ENCODE results near the gene GK2.

GK2 gene

DNA sequence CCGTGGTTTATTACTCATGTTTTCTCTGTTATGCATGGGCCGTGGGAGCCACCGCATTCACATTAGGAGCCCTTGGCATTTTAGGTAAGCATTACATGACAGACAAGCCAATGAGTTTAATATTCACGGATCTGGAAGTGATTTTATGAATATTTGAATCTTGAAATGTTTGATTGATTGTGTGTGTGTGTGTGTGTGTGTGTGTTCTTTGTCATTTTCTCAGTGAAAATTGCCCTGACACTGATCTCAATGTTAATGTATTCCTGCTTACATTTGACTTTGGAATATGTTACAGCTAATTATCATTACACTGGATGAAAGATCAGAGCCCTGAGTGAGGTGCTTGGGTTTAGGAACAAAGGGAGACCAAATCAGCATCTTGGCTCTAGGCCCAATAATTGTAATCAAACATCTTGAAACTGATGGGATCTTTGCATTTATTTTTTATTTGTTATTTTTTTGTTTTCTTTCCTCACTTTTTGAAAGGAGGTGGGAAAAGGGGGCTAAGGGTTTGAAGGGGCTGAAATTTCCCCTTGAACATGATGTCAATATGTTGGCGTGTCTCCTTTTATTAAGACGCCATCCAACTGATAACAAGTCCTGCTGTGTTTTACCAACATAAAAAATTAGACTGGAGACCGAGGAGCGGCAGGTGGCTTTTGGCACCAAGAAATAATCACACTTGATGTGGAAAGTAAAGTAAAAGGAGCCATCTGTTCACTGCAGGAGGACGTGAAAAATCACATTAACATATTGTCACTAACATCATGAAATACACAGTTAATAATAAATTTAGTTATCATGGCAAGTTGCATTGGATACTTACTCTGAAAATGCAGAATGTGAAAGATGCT lies 5.2 kb upstream of the GK2 start:
- no peaks in the 10 kb centered on the region for H3K36me3 ChIP-seq (ENCODE audit: insufficient read depth, low read length)
- no peak overlapping the region for H3K4me3 ChIP-seq (ENCODE audit: low read length)
- no peaks in the 10 kb centered on the region for H3K27me3 ChIP-seq (ENCODE audit: insufficient read depth, low read length)
- H3K4me1 ChIP-seq (ENCODE audit: insufficient read depth, low read length): peaks cover 19% of the 10 kb centered on the region
- peaks cover 1% of the 10 kb centered on the region for H3K9me3 ChIP-seq (ENCODE audit: low read length)
- H2AFZ ChIP-seq (ENCODE audit: low read depth, low read length): peak overlapping the region; percentile 47

DNA sequence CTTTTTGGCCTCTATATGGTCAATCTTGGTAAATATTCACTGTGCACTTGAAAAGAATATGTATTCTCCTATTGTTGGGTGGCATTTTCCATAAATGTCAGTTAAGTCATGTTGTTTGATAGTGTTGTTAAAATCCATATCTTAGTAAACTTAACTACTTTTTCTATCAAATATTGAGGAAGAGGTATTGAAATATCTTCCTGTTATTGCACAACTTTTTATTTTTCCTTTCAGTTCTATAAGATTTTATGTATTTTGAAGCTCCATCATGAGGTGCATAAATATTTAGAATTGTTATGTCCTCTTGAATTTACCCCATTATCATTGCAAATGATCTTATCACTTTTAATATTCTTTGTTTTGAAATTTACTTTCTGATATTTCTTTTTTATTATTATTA lies 3.4 kb downstream of the GK2 start:
- Histone ChIP-seq H3K27me3 (ENCODE audit: insufficient read depth, low read length) (no peaks in the 10 kb centered on the region), H3K4me3 (ENCODE audit: low read length) (no peak overlapping the region), H3K4me1 (ENCODE audit: insufficient read depth, low read length) (peaks cover 5% of the 10 kb centered on the region), H2AFZ (ENCODE audit: low read depth, low read length) (no peak overlapping the region), H3K36me3 (ENCODE audit: insufficient read depth, low read length) (no peaks in the 10 kb centered on the region), H3K9me3 (ENCODE audit: low read length) (no peaks in the 10 kb centered on the region)

DNA sequence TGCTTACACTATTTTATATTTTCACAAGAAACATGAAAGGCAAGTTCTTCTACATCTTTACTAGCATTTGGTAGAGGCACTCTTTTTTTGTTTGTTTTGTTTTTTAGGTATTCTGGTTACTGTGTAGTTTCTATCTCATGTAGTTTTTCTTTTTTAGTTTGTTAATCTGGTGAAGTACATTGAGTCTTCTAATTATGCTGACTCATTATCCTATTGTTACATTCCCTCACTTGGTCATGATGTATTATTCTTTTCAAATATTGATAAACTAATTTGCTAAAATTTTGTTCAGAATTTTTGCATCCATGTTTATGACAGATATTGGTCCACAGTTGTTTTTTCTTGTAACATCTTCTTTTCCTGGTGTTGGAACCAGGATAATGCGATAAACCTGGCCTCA lies 4.7 kb downstream of the GK2 start:
- Histone ChIP-seq H2AFZ (ENCODE audit: low read depth, low read length) (no peak overlapping the region), H3K9me3 (ENCODE audit: low read length) (no peaks in the 10 kb centered on the region)

DNA sequence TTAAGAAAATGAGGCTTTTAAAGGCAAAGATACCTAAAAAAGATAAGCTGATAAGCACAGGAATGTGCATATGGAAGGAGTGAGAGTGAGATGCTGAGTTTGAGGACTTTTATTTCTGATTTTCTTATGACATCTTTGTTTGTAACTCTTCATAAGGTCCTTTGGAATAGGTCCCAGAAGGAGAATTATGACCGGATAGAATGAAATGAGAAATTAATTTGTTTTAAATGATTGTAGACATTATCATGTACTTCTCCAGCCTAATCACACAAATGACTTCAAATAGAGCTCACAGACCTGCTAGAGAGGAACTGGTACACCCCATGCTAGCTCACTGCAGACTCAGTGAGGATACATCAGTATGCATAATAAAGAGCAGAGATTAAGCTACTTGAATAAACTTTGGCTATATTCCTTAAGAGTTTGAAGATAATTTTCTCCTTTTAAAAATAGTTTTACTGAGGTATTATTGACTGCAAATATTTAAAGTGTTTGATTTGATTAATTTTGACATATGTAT lies 5.6 kb downstream of the GK2 start:
- peaks cover 5% of the 10 kb centered on the region for H3K4me1 ChIP-seq (ENCODE audit: insufficient read depth, low read length)
- no peaks in the 10 kb centered on the region for H3K9me3 ChIP-seq (ENCODE audit: low read length)
- no peak overlapping the region for H2AFZ ChIP-seq (ENCODE audit: low read depth, low read length)
- no peak overlapping the region for H3K4me3 ChIP-seq (ENCODE audit: low read length)
- no peaks in the 10 kb centered on the region for H3K27me3 ChIP-seq (ENCODE audit: insufficient read depth, low read length)
- H3K36me3 ChIP-seq (ENCODE audit: insufficient read depth, low read length): no peaks in the 10 kb centered on the region

More for the DNA sequence above, 4.7 kb downstream of the GK2 start:
- H3K4me3 ChIP-seq (ENCODE audit: low read length): no peak overlapping the region
- no peaks in the 10 kb centered on the region for H3K36me3 ChIP-seq (ENCODE audit: insufficient read depth, low read length)
- peaks cover 5% of the 10 kb centered on the region for H3K4me1 ChIP-seq (ENCODE audit: insufficient read depth, low read length)
- H3K27me3 ChIP-seq (ENCODE audit: insufficient read depth, low read length): no peaks in the 10 kb centered on the region

DNA sequence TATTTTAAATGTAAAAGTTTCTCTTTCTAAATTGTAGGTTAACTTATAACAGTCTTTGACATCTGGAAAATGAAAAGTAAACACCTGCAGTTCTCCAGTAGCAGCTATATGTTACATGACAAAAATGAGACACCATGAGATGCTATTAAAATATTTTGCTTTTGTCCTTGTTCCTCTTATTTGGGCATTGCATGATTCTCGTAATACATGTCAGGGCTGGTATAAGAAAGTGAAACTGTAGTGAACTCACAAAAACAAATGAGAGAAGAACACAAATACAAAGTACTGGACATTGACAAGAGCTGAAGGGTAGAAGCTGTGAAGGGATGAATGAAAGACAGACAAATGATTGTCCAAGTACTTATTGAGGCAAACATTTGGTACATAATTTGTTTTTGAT lies 9.0 kb downstream of the GK2 start:
- no peaks in the 10 kb centered on the region for H3K36me3 ChIP-seq (ENCODE audit: insufficient read depth, low read length)
- H3K4me3 ChIP-seq (ENCODE audit: low read length): no peak overlapping the region
- no peaks in the 10 kb centered on the region for H3K27me3 ChIP-seq (ENCODE audit: insufficient read depth, low read length)
- H3K4me1 ChIP-seq (ENCODE audit: insufficient read depth, low read length): peaks cover 5% of the 10 kb centered on the region
- H2AFZ ChIP-seq (ENCODE audit: low read depth, low read length): no peak overlapping the region
- no peaks in the 10 kb centered on the region for H3K9me3 ChIP-seq (ENCODE audit: low read length)

DNA sequence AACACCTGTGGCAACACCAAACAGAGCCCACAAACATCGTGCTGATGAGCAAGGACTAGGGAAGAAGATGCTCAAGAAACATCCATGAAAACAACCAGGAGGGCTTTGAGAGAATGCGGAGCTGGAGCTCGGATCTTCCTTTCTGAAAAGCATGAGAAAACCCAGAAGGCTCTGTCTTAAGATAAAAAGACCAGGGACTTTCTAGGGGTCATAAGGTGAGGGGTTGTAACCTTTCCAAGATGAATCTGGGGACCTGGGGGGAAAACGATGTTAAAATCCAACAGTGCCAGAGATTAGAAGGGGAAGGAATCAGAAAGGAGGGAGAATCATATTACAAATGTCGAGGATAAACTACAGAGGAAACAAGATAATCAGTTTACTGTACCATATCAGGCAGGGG lies 10.1 kb downstream of the GK2 start:
- Histone ChIP-seq H3K36me3 (ENCODE audit: insufficient read depth, low read length) (no peaks in the 10 kb centered on the region), H3K27me3 (ENCODE audit: insufficient read depth, low read length) (no peaks in the 10 kb centered on the region), H3K4me1 (ENCODE audit: insufficient read depth, low read length) (peaks cover 5% of the 10 kb centered on the region), H3K9me3 (ENCODE audit: low read length) (no peaks in the 10 kb centered on the region), H3K4me3 (ENCODE audit: low read length) (no peak overlapping the region), H2AFZ (ENCODE audit: low read depth, low read length) (no peak overlapping the region)

DNA sequence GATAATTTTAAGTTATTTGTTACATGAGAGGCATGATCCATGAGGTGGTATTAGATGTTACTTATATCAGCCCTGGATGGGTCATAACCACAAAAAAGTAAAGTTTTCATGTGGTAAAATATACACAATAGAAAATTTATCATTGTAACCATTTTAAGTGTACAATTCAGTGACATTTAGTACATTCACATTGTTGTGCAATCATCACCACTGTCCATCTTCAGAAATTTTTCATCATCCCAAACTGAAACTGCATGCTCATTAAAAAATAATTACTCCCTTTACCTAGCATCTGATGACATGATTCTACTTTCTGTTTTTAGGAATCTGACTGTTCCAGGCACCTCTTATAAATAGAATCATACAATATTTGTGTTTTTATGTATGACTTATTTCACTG lies 11.2 kb downstream of the GK2 start:
- Histone ChIP-seq H3K4me1 (ENCODE audit: insufficient read depth, low read length) (peaks cover 5% of the 10 kb centered on the region), H2AFZ (ENCODE audit: low read depth, low read length) (no peak overlapping the region), H3K27me3 (ENCODE audit: insufficient read depth, low read length) (no peaks in the 10 kb centered on the region), H3K4me3 (ENCODE audit: low read length) (no peak overlapping the region), H3K36me3 (ENCODE audit: insufficient read depth, low read length) (no peaks in the 10 kb centered on the region), H3K9me3 (ENCODE audit: low read length) (no peaks in the 10 kb centered on the region)

DNA sequence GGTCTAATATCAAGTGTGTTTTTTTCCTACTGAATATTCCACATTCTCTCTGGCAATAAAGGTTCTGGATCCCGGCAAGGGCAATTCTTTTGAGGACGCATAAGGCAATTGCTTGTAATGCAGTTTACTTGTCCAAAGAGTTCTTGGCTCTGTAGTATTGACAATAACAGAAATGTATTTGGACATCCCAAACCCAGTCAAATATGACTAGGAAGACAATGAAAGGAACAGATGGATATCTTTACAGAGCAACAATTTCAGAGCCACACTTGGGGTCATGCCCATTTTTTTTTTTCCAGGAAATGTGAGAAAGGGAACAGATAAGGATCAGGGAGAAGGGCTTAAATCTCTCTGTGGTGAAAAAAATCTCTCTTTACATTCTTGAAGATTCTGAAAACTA lies 12.2 kb downstream of the GK2 start:
- Histone ChIP-seq H3K4me1 (ENCODE audit: insufficient read depth, low read length) (no peaks in the 10 kb centered on the region), H3K9me3 (ENCODE audit: low read length) (no peaks in the 10 kb centered on the region), H3K4me3 (ENCODE audit: low read length) (no peak overlapping the region), H3K36me3 (ENCODE audit: insufficient read depth, low read length) (no peaks in the 10 kb centered on the region), H2AFZ (ENCODE audit: low read depth, low read length) (no peak overlapping the region), H3K27me3 (ENCODE audit: insufficient read depth, low read length) (no peaks in the 10 kb centered on the region)

DNA sequence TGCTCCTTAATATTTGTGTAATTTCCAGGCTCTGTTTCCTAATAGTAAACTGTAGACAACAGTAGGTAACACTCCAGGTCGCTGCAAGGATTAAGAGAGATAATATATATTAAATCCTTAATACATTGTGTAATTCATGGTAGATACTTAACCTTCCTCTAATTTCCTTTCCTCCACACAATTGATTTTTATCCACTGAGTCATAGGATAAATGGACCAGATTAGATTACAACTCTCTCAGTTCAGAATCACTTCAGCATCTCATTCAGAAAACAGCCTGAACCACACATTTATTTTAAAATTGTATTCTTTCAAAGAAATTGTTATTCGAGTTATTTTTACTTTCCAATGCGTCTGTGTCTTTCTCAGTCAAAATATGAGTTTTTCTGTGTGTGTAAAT lies 17.1 kb downstream of the GK2 start:
- no peaks in the 10 kb centered on the region for H3K9me3 ChIP-seq (ENCODE audit: low read length)
- H2AFZ ChIP-seq (ENCODE audit: low read depth, low read length): no peak overlapping the region
- no peaks in the 10 kb centered on the region for H3K36me3 ChIP-seq (ENCODE audit: insufficient read depth, low read length)
- no peaks in the 10 kb centered on the region for H3K27me3 ChIP-seq (ENCODE audit: insufficient read depth, low read length)
- no peaks in the 10 kb centered on the region for H3K4me1 ChIP-seq (ENCODE audit: insufficient read depth, low read length)
- no peak overlapping the region for H3K4me3 ChIP-seq (ENCODE audit: low read length)

DNA sequence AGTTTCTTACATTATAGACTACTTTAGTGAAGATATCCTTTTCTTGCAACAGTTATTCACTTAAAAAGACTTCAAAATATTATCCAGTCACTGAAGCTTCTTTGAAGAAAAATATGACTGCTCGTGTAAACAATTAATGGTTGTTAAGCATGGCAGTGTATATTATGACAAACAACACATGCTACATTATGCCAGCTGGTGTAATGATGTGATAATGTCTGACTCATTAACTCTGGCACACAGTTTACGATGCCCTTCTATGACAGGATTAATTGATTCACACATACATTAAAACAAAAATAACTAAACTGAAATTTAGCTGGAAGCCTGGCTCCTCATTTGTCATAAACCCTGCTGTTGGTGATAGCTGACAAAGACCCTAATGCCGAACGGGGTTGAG lies 22.4 kb downstream of the GK2 start:
- Histone ChIP-seq H2AFZ (ENCODE audit: low read depth, low read length) (peak overlapping the region; percentile 10), H3K36me3 (ENCODE audit: insufficient read depth, low read length) (no peaks in the 10 kb centered on the region), H3K4me1 (ENCODE audit: insufficient read depth, low read length) (no peaks in the 10 kb centered on the region), H3K4me3 (ENCODE audit: low read length) (no peak overlapping the region), H3K27me3 (ENCODE audit: insufficient read depth, low read length) (no peaks in the 10 kb centered on the region), H3K9me3 (ENCODE audit: low read length) (no peaks in the 10 kb centered on the region)

DNA sequence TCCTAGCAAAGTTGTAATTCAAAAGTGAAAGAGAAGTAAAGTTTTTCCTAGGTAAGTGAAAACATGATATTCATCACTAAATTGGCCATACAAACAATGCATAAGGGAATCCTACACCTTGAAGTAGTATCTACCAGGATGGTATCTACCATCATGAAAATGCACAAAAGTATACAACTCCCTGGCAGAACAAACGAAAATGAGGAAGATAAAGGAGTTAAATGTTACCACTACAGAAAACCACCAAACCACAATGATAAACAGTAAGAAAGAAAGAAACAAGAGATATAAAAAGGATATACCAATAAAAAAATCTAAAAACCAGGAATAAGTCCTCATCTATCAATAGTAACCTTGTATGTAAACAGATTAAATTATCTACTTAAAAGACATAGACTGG lies 26.9 kb downstream of the GK2 start:
- Histone ChIP-seq H3K9me3 (ENCODE audit: low read length) (no peaks in the 10 kb centered on the region), H3K36me3 (ENCODE audit: insufficient read depth, low read length) (no peaks in the 10 kb centered on the region), H3K4me3 (ENCODE audit: low read length) (no peak overlapping the region), H3K4me1 (ENCODE audit: insufficient read depth, low read length) (no peaks in the 10 kb centered on the region), H2AFZ (ENCODE audit: low read depth, low read length) (no peak overlapping the region), H3K27me3 (ENCODE audit: insufficient read depth, low read length) (no peaks in the 10 kb centered on the region)

DNA sequence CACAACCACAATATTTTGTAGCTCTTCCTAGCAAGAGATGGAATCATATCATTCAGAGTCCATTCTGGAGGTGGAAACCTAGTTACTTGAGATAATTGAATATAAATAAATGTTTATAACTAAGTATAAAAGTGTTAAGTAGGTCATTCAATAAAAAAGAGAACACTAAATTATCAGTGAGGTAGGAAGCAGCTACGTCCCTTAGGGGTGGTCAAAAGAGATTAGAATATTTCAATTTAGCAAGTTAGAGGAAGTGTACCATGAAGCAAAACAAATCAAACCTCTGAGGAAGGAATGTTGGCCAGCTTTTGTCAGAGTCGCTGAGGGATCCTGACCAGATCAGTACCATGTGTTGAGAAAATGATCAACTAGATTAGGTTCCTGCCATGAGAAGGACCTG lies 38.0 kb downstream of the GK2 start:
- H3K4me1 ChIP-seq (ENCODE audit: insufficient read depth, low read length): no peaks in the 10 kb centered on the region
- no peak overlapping the region for H3K4me3 ChIP-seq (ENCODE audit: low read length)
- no peaks in the 10 kb centered on the region for H3K9me3 ChIP-seq (ENCODE audit: low read length)
- no peak overlapping the region for H2AFZ ChIP-seq (ENCODE audit: low read depth, low read length)
- no peaks in the 10 kb centered on the region for H3K36me3 ChIP-seq (ENCODE audit: insufficient read depth, low read length)
- no peaks in the 10 kb centered on the region for H3K27me3 ChIP-seq (ENCODE audit: insufficient read depth, low read length)

DNA sequence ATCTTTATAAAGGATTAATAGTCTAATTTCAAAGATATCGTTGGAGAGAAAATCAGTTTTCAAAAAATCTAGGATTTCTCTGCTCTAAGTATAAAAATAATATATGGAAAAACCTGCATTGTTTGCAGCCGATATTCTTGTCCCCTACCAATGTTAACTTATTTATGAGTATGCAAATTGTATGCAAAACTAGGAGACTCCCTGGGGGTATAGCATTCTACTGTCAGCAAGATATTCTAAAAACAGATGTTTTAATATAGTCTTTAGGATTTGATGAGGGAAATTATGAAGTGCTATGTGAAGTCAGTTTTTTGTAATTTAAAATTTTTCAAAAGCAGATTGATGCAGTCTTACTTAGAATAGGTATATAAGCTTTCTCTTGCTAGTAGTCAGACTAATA lies 40.9 kb downstream of the GK2 start:
- no peak overlapping the region for H2AFZ ChIP-seq (ENCODE audit: low read depth, low read length)
- no peak overlapping the region for H3K4me3 ChIP-seq (ENCODE audit: low read length)
- H3K4me1 ChIP-seq (ENCODE audit: insufficient read depth, low read length): no peaks in the 10 kb centered on the region
- H3K9me3 ChIP-seq (ENCODE audit: low read length): no peaks in the 10 kb centered on the region
- no peaks in the 10 kb centered on the region for H3K36me3 ChIP-seq (ENCODE audit: insufficient read depth, low read length)
- H3K27me3 ChIP-seq (ENCODE audit: insufficient read depth, low read length): no peaks in the 10 kb centered on the region

DNA sequence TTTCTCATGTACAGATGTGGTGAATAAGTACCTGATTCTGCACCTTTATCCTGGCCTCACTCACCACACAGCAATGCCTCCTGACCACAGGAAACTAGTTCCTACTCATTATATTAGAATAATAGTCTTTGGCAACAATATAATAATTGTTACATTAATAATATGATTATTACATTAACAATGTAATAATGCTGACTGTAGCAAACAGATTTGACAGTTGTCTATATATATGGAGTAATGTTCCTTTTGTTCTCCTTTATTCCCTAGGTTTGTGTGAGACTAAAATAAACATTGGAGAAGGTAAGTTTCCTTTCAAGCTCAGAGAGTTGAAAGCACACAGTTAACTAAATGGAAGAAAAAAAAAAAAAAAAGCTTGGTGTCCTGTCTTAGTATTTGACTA lies 41.6 kb downstream of the GK2 start:
- Histone ChIP-seq H3K27me3 (ENCODE audit: insufficient read depth, low read length) (no peaks in the 10 kb centered on the region), H3K36me3 (ENCODE audit: insufficient read depth, low read length) (no peaks in the 10 kb centered on the region), H3K4me1 (ENCODE audit: insufficient read depth, low read length) (no peaks in the 10 kb centered on the region), H2AFZ (ENCODE audit: low read depth, low read length) (no peak overlapping the region), H3K9me3 (ENCODE audit: low read length) (no peaks in the 10 kb centered on the region), H3K4me3 (ENCODE audit: low read length) (no peak overlapping the region)
